Activated T-cell treated with anti-CD3 and anti-CD28 coated beads for 1 hour (primary cell): ENCODE measurements around the gene EIF3CL.
"Not testable (repeated sequence)": the region's sequence is repeated elsewhere in the genome, so short reads cannot be mapped to it uniquely, and the experiment has no call there.

Experiments used
- DNase-seq: peaks from one replicate; pipeline ENCODE4 v3.0.0-alpha.2; 2020; ENCODE audit warnings: low read depth

The EIF3CL gene, protein sequence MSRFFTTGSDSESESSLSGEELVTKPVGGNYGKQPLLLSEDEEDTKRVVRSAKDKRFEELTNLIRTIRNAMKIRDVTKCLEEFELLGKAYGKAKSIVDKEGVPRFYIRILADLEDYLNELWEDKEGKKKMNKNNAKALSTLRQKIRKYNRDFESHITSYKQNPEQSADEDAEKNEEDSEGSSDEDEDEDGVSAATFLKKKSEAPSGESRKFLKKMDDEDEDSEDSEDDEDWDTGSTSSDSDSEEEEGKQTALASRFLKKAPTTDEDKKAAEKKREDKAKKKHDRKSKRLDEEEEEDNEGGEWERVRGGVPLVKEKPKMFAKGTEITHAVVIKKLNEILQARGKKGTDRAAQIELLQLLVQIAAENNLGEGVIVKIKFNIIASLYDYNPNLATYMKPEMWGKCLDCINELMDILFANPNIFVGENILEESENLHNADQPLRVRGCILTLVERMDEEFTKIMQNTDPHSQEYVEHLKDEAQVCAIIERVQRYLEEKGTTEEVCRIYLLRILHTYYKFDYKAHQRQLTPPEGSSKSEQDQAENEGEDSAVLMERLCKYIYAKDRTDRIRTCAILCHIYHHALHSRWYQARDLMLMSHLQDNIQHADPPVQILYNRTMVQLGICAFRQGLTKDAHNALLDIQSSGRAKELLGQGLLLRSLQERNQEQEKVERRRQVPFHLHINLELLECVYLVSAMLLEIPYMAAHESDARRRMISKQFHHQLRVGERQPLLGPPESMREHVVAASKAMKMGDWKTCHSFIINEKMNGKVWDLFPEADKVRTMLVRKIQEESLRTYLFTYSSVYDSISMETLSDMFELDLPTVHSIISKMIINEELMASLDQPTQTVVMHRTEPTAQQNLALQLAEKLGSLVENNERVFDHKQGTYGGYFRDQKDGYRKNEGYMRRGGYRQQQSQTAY

DNA sequence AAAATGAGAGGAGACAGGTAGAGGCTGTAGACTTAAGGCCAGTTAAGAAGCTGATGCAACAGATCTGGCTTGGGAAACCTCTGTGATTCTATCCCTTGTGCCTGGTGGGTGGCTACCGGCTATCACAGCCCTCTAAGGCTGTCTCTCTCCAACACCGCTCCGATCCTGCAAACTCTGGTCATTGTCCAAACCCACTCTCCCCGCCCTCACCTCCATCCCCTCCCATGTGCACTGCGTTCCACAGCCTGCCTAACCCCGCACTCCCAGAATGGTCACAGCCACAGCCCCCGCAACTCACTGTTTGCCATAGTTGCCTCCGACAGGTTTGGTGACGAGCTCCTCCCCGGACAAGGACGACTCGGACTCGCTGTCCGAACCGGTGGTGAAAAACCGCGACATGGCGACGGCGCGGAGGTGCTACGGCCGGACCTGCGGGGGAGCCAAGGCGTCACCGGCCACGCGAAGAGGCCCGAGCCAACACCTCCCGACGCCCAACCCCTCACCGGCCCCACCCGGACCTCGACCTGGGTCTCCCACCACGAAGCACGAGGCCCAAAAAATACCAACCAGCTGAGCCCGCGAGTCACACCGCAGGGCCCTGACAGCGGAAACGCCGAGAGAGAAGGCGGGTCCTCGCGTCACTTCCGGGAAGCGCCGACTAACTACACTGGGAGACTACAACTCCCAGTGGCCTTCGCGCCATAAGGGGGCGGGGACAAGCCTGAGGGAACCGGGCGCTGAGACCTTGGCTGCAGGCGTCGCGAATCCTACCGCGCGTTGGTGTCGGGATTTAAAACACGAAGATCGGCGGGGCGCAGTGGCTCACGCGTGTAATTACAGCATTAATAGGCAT lies at the start of gene EIF3CL:
Gene EIF3CL, minus strand, starts transcription at position 622 of the 853 bp plus-strand sequence. Its CDS starts 223 bp downstream, at position 399.
- DNase-seq = not testable (repeated sequence)

DNA sequence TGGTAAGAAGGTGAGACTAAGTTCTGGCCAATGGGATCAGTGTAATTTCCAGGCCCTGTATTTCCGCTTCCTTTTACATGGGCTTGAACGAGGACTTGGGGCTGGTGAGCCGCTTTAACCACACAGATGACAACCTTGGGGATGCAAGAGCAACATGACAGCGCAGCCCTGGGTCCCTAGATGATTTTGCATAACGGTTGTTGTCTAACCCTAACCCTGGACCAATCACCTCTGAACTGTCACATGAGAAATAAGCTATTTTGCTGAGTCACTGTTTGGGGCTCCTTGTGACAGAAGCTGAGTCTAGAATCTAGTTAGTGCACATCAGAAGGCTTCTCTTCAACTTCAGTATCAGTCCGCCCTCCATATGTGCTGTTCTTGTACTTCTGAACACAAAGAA lies 43.4 kb upstream of the EIF3CL start:
- DNase-seq = not testable (repeated sequence)

DNA sequence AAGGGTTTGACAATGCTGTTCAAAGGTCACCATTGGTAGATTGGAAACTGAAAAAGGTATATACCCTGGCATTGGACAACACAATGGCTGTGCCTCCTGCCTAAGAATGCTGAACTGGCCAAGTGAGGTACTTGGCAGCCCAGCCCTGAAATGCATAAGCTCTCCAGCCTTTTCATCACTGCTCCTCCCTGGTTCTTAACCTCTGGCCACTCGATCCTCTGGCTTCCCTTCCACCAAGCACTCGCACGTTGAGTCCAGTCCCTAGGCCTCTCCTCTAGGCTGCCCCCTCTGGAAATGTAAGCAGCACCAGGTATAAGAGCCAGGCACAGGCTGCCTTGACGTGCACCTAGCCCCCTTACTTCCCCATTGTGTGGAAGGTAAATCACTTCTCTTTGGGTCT lies 42.7 kb upstream of the EIF3CL start:
- DNase-seq = not testable (repeated sequence)

DNA sequence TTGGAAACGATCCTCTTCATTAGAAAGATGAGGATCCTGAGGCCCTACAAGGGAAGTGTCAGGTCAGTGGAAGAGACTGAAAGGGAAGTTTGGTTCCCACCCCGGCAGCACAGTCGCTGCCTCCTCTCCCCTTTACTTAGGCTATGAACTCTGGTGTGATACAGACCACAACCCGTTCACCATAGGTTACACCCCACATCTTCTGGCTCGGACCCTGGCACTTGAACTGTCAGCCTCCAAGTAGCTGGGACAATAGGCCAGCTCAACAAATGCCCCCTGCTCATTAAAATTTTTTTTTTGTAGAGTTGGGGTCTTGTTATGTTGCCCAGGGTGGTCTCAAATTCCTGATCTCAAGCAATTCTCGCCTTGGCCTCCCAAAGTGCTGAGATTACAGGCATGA lies 40.3 kb upstream of the EIF3CL start:
- DNase-seq = not testable (repeated sequence)

DNA sequence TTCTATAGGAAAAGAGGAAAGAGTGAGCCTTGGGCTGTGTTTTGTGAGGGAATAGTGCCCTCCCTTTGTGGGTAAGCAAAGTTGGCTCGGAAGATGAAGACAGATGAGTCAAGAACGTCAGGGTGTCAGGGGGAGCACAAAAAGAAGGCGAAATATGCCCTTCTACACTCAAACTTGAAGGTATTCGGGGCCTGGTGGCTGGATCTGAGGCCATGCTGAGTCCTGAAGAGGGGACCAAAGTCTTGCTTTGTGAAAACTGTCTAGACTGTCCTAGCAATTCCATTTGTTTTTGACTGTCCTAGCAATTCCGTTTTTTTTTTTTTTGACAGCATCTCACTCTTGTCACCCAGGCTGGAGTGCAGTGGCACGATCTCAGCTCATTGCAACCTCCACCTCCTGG lies 35.3 kb upstream of the EIF3CL start:
- not testable (repeated sequence) for DNase-seq

DNA sequence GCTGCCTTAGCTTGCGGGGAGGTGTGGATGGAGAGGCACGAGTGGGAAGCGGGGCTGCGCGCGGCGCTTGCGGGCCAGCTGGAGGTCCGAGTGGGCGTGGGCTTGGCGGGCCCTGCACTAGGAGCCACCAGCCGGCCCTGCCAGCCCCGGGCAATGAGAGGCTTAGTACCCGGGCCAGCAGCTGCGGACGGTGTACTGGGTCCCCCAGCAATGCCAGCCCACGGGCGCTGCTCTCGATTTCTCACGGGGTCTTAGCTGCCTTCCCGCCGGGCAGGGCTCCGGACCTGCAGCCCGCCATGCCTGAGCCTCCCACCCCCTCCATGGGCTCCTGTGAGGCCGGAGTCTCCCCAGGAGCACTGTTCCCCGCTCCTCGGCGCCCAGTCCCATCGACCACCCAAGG lies 31.7 kb upstream of the EIF3CL start:
- not testable (repeated sequence) for DNase-seq

DNA sequence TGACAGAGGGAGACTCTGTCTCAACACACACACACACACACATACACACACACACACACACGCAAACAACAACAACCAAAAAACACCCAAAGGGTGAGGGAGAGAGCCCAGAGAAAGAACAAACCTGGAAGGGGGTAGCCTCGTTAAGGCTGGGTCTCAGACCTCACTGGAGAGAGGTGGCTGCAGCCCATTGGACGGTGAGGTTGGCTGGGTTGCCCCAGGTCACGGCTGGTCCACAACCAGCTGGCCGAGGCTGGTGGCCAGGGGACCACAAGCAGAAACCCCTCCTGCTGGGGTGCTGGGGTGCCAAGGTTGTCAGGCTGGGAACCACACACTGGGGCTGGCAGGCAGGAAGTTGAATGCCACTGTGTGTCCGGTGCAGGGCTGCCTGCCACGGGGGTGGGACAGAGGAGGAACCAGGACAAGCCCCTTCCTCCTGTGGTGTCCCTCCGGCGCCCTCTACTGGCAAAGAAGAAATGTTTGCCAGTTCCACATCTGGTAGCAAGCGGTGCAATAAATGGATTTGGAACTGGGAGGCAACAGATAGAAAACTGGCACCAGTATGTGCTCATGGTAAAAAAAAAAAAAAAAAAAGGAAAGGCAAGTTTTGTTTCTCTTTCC lies 22.5 kb upstream of the EIF3CL start:
- DNase-seq = not testable (repeated sequence)

DNA sequence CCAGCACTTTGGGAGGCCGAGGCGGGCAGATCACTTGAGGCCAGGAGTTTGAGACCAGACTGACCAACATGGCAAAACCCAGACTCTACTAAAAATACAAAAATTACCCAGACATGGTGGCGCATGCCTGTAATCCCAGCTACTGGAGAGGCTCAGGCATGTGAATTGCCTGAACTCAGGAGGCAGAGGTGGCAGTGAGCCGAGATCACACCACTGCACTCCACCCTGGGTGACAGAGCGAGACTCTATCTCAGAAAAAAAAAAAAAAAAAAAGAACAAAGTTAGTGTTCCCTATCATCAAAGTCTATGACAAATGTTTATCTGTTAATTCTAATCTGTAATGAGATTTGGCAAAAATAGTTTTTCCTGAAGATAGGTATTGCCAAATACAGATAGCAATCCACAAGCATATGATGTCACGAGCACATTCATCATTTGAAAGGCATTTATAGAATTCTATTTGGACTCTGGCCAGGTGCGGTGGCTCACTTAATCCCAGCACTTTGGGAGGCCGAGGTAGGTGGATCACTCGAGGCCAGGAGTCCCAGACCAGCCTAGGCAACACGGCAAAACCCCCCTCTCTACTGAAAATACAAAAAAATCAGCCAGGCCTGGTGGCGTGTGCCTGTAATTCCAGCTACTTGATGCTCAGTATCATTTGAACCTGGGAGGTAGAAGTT lies 17.6 kb upstream of the EIF3CL start:
- not testable (repeated sequence) for DNase-seq

DNA sequence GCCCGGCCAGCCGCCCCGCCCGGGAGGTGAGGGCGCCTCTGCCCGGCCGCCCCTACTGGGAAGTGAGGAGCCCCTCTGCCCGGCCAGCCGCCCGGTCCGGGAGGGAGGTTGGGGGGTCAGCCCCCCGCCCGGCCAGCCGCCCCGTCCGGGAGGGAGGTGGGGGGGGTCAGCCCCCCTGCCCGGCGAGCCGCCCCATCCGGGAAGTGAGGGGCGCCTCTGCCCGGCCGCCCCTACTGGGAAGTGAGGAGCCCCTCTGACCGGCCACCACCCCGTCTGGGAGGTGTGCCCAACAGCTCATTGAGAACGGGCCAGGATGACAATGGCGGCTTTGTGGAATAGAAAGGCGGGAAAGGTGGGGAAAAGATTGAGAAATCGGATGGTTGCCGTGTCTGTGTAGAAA lies 13.4 kb upstream of the EIF3CL start:
- not testable (repeated sequence) for DNase-seq

DNA sequence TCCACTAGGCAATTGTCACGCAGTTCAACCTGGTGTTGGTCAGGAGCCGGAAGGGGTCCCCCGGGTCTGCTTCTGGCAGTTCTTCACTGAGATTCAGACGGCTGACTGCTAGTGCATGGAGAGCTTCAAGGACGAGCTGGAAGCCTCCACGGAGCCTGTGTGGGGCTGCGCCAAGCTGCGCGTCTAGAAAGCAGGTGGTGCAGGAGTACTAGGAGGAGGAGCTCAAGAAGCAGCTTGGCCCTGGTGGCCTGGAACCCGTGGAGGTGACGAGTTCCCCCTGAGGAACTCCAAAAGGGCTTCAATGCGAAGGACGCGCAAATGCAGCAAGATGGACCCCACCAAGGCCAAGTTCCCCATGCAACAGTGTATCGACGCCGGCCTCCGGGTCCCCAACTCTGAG lies 10.9 kb upstream of the EIF3CL start:
- not testable (repeated sequence) for DNase-seq

DNA sequence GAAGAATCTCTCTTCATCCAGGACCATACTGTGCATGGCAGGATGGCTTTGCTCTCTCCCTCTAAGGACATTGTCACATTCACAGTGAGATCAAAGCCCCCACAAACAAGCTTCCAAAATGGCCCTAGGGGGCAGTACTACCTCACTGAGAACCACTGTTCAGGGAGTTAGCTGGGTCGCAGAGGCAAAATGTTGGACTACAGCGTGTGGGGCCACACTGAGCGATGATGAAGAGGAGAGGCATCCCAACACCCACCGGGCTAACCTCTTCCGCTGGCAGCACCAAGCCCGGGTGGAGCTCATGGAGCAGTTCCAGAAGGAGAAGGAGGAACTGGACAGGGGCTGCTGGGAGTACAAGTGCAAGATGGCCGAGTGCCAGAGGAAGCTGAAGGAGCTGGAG lies 9.9 kb upstream of the EIF3CL start:
- not testable (repeated sequence) for DNase-seq

DNA sequence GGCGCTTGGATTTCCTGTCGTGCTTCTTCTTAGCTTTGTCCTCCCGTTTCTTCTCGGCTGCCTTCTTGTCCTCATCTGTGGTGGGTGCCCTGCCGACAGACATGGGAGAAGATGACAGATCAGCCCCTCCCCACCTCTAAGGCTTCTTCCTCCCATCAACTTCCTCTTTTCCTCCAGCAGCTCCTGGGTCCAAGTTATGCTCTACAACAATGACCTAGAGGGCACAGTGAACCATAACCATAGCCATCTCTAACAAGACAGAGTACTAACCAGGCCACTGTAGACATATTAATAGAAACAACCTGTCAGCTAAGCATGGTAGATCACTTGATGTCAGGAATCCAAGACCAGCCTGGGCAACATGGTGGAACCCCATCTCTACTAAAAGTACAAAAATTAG lies 11.6 kb downstream of the EIF3CL start:
- not testable (repeated sequence) for DNase-seq

DNA sequence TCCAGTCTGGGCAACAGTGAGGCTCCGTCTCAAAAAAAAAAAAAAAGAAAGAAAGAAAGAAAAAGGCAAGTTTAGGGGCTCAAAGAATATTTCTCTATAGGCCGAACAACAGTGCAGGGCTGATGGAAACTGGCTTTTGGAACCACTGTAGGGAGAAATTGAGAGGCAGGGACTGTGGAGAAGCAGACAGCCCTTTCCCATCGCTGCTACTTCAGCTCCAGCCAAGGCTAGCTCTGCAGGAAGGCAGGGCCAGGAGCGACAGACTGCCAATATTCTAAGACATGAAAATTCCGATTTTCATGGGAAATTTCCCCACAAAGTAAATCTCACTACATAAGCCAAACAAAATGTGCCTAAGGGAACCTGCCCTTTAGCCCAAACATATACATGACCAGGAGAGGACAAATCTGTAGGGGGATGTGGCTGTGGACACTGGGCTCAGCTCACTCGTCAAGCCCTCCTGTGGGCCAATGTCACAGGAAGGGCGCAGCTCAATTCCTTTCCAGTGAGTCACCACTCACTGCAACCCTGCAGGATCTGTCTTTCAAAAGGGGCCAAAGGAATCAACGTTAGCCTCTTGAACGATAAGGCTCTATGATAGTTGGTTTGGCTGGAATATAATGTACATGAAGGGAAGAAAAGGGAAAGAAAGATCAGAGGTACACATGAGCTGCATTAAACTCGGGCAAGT lies 21.3 kb downstream of the EIF3CL start:
- DNase-seq = not testable (repeated sequence)

DNA sequence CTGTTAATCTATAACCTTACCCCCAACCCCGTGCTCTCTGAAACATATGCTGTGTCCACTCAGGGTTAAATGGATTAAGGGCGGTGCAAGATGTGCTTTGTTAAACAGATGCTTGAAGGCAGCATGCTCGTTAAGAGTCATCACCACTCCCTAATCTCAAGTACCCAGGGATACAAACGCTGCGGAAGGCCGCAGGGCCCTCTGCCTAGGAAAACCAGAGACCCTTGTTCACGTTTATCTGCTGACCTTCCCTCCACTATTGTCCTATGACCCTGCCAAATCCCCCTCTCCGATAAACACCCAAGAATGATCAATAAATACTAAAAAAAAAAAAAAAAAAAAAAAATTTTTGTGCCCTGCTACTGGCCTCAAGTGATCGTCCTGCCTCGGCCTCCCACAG lies 25.8 kb downstream of the EIF3CL start:
- not testable (repeated sequence) for DNase-seq

DNA sequence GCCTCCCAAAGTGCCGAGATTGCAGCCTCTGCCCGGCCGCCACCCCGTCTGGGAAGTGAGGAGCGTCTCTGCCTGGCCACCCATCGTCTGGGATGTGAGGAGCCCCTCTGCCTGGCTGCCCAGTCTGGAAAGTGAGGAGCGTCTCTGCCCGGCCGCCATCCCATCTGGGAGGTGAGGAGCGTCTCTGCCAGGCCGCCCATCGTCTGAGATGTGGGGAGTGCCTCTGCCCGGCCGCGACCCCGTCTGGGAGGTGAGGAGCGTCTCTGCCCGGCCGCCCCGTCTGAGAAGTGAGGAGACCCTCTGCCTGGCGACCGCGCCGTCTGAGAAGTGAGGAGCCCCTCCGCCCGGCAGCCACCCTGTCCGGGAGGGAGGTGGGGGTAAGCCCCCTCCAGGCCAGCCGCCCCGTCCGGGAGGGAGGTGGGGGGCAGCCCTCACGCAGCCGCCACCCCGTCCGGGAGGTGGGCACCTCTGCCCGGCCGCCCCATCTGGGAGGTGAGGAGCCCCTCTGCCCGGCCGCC lies 26.5 kb downstream of the EIF3CL start:
- not testable (repeated sequence) for DNase-seq

DNA sequence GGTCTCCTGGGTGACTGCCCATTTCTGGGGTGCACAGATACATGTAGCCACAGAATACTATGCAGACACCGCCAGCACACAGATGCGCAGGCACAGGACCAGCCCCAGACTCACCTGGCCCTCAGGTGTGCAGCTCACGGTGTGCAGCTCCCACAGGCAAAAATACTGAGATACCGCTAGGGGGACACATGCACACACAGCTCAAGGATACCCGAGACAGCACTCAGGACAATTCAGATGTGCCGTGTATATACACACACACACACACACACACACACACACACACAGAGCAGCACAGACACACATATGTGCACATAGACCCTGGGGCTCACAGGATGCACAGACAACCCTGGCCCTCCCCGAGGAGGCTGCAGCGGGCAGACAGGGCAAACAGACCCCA lies 28.5 kb downstream of the EIF3CL start:
- not testable (repeated sequence) for DNase-seq

DNA sequence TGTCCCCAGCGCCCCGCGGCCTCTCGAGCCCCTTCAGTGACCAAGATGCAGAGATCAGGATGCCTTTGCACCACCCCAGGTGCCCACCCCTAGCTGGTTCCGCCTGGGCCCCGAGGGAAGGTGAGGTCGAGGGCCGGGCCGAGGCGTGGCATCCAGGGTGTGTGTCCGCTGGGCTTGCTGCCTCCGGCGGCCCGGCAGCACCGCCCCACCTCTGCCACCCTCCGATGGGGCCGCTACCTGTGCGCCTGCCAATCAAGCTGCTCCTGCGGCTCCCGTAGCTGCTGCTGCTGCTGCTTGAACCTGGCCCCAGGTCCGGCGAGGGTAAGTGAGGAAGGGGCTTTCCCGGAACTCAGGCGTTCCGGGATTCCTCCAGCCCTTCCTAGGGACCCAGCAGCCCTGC lies 29.4 kb downstream of the EIF3CL start:
- DNase-seq = not testable (repeated sequence)

DNA sequence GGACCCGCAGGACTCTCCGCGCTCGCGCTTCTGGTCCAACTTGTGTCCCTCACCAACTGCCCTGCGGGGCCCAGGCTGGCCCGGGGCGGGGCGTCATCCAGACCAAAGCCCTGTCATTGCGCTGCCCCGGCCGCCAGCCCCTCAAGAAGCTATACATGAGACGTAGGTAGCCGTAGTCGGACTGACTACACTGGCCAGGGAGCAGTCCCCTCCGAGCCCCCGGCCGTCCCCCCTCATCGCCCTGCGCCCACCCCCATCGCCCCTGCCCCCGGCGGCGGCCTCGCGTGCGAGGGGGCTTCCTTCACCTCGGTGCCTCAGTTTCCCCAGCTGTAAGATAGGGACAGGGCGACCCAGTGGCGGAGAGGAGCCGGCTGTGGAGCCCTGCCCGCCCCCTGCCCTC lies 35.7 kb downstream of the EIF3CL start:
- not testable (repeated sequence) for DNase-seq

DNA sequence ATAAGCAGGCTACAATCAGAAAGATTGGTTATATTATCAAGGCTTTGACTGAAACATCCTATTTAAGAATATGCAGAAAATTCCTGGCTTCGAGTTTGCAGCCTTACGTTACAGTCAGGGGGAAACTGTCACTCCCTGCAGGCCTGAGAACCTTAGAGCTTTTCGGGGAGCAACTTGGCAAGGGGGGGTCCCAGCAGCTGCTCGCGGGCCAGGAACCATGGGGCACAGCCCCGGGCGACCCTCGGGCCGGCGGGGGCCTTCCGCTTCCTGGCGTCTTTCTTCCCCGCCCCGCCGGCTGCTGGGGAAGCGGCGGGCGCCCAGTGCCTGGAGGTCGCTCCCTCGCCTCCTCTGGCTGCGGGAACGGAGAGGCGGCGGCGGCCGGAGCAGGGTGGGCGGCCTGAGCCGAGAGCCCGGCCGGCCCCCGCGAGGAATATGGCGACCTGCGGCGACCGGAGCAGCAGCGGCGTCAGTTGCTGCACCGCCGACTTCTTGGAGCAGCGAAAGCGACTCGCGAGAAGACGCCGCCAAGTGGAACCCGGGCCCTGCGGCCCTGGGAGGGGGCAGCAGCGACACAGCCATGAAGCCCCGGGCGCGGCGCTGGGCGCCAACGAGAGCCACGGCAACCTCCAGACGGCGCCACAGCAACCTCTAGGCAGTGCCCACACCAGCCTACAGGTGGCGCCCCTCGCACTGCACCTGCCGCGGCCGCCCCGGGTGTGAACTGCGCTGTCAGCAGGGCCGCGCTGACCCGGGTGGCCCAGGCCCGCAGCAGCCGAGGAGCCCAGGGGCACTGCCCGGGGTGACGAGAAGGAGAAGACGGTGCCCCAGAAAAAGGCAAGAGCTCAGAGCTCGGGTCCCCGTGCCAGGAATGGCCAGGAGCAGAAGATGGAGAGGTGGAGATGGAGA lies 39.1 kb downstream of the EIF3CL start:
- DNase-seq = not testable (repeated sequence)
